Bone marrow (tissue), 2 donors: ENCODE results near the gene PTS.
"Not testable (repeated sequence)": the region's sequence is repeated elsewhere in the genome, so short reads cannot be mapped to it uniquely, and the experiment has no call there.

Experiments
- DNase-seq, 2 donors: peaks; one replicate each; lab custom pipeline; 2025; lab: John Stamatoyannopoulos, UW

Gene PTS

DNA sequence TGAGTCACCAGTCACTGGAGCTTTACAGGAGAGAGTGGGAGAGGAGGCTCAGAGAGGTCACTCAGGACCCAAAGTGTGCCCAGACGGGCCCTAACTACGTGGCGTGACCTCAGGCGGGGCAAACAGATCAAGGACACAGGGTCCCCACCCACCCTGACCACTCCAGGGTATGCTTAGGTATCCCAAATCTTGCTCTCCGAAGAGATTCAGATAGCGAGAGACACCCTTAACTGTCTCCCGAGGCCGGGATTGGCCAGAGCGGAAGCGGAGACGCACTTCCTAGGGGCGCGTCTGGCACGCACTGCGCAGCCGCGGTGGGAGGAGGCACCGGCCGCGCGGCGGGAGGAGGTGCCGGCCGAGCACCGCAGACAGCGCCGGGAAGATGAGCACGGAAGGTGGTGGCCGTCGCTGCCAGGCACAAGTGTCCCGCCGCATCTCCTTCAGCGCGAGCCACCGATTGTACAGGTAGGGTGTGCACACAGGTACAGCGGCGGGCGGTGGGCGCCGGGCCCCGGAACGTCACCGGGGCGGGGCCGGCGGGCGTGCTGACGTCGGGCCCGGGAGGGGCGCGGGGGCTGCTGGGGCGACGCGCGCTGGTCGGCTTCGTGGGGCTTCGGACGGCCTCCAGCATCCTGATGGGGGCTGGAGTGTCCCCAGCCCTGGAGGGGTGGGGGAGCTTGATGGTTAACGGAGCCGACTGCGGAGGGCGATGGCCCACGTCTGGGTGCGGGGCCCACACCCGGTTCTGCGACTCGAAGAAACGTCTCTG, at the start of gene PTS:
TSS of gene PTS (plus strand) at position 367 of the 769 bp plus-strand sequence. CDS start at position 383, 16 bp downstream.
- peak; percentile 69 to 93 for DNase-seq

DNA sequence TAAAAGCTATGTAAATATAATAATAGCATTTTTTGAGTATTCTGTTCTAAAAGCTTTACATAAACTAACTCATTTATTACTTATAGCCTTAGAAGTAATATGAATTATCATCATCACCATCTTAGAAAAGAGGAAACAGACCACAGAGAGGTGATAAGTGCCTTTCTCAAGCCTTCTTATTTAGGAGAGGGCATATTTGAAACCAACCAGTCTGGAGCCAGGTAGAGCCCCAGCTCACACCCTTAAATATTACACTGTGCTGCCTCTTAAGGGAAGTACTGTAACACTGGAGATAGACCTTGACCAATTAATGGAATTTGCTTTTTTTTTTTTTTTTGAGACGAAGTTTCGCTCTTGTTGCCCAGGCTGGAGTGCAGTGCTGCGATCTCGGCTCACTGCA, 48.6 kb upstream of the PTS start:
- DNase-seq: no peak

DNA sequence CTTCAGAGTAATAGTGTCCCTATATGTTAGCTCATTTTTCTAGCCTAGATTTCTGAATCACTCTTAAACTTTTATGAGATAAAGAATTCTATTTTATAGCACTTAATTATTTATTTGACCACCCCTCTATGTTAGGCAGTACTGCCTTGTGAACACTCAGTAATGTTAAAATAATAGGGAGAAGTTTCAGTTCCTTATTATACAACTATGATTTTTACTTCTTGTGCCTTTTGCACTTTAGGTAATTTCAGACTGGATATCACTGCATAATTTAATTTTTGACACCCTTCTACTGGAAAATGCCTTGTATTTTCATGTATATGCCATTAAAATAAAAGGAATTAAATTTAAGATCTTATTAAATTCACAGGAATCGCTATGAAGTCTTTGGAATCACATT, 47.8 kb upstream of the PTS start:
- DNase-seq: no peak

DNA sequence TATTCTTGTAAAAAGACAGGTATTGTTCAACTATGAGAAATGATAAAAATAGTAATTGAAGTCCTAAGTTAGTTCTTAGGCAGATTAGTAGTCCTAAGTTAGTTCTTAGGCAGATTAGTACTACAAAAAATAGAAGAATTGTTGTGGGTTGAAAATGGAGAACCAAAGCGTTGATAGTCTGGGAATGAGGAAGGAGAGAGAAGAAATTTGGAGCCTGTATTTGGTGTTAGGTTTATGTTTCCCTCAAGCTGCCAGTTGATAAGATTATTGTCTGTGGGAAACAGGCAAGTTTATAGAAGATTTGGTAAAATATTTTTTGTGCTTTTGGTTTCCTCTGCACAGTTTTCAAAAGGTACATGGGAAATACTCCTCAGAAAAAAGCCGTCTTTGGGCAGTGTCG, 47.3 kb upstream of the PTS start:
- no peak for DNase-seq

DNA sequence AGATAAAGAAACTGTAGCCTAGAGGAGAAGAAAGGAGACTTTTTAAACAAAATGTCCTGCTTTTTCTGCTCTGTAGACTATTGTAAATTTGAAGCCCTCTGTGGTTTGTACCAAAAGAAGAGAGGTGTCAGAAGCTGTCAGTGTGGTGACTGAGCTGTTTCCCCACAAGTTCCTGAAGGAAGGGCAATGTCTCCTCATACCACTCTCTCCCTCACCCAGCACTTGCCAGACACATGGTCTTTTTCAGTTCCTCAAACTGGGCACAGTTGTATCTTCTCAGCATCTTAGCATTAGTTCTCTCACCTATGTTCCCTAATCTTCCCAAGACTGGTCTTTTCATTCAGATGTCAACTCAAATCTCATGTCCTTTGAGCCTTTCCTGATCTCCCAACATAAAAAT, 46.6 kb upstream of the PTS start:
- DNase-seq: peak in 1 of 2 donors; percentile 77

DNA sequence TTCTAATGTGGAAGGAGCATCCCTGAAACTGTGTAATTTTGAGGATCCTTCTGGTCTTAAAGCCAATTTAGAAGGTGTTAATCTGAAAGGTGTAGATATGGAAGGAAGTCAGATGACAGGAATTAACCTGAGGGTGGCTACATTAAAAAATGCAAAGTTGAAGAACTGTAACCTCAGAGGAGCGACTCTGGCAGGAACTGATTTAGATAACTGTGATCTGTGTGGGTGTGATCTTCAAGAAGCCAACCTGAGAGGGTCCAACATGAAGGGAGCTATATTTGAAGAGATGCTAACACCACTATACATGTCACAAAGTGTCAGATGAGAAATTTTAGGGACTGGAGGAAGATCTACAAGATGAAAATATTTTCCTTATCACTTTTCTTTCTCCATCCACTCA, 43.4 kb upstream of the PTS start:
- DNase-seq: no peak

DNA sequence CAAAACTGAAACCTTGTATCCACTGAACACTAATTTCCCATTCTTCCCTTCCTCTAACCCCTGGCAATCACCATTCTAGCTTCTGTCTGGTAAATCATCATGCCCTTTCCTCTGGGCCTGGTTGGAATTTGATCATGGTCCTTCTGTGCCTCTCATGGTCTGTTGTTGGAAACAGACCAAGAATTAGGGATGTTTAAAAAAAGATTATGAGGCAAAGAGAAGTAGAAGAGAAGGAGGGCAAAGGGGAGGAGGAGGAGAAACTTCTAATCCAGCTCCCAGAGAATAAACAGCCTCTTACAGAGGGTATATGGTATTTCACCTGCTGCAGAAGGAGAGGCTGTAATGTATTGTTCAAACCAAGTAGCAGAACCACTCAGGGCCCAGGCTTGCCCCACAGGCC, 40.3 kb upstream of the PTS start:
- no peak for DNase-seq

DNA sequence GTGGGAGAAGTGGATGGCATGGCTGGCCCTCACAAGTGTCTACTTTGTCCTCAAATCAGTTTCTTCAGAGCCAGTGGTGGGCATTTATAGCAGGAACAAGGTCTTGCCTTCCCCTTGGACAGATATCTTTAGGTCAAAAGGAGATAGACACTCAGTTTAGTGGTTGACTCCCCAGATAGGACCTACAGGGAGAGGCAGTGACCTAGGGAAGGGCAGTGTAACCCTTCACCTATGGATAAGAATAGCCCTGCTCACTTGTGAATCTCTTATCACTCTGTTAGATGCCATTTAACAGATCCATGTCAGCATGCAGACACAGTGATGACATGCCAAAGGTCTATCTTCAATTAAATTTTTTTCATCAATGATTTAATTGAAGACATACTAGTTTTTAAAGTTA, 39.9 kb upstream of the PTS start:
- no peak for DNase-seq

DNA sequence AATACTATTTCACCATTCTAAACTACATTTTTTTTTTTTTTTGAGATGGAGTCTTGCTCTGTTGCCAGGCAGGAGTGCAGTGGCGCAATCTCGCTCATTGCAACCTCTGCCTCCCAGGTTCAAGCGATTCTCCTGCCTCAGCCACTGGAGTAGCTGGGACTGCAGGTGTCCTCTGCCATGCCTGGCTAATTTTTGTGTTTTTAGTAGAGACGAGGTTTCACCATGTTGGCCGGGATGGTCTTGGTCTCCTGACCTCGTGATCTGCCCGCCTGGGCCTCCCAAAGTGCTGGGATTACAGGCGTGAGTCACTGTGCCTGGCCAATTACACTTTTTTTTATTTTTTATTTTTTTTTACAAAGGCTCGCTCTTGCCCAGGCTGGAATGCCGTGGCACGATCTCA, 31.1 kb upstream of the PTS start:
- not testable (repeated sequence) for DNase-seq

DNA sequence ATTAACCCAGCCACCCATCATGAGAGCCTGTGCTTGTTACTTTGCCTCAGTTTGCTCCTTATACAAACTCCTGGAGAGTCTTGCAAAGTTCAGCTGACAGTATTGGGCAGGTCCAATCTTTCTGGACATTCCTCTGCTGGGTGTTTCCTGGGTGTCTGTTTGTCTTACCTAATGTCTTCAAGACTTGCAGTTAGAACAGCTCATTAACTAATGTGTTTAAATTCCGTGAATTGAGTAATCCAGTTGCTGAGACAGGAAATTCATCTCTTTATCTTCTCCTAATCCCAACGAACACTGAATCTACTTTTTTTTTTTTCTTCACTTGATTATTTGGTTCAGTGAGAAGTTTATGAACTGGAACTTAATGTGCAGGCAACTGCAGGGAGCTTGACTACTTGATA, 30.3 kb upstream of the PTS start:
- no peak for DNase-seq

DNA sequence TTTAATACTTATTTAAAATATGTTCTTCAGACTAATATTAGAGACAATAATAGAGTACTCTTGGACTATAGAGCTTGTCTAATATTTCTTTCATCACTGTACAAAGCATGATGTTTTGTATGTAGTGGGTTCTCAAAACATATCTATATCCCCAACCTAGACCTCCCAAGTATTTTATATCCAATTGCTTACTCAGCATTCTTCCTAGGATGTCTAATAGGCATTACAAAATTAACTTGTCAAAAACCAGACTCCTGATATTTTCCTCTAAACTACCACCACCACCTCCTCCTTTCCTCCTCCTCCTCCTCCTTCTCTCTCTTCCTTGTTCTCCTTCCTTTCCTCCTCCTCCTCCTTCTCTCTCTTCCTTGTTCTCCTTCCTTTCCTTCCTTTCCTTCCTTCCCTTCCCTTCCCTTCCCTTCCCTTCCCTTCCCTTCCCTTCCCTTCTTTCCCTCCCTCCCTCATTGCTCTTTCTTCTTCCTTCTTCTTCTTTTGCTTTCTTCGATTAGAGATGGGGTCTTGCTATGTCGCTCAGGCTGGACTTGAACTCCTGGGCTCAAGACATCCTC, 29.6 kb upstream of the PTS start:
- DNase-seq: no peak

DNA sequence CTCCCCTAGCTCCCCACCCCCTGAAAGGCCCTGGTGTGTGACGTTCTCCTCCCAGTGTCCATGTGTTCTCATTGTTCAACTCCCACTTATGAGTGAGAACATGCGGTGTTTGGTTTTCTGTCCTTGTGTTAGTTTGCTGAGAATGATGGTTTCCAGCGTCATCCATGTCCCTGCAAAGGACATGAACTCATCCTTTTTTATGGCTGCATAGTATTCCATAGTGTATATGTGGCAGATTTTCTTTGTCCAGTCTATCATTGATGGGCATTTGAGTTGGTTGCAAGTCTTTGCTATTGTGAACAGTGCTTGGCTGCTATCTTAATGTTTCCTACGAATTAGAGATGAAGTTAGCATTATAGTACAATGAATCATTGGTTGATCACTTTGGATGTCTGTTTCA, 27.1 kb upstream of the PTS start:
- DNase-seq: not testable (repeated sequence)

DNA sequence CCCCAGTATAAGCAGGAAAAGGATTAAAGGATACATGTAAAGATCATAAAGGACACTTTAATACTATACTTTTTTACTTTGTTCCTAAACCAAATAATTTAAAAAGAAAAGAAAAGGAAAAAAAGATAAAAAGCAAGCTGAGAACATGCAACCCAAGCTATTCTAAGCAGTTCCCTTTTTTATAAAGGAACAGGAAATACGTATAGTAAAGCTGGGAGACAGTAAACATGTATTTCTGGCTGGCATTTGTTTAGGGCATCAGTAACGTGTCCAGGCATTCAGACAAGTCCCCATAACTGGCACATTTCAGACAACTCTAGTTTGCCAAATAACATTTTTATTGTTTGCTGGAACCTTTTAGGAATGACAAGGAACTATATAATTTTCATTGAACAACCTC, 26.0 kb upstream of the PTS start:
- peak in 1 of 2 donors; percentile 44 for DNase-seq

DNA sequence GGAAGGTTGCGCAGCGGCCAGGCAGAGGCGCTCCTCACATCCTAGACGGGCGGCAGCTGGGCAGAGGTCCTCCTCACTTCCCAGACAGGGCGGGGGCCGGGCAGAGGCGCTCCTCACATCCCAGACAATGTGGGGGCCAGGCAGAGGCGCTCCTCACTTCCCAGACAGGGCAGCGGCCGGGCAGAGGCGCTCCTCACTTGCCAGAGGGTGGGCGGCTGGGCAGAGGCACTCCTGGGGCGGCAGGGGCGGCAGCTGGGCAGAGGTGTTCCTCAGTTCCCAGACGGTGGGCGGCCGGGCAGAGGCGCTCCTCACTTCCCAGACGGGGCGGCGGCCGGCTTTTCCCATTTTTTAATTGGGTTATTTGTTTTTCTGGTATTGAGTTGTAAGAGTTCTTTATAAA, 20.2 kb upstream of the PTS start:
- DNase-seq: no peak

DNA sequence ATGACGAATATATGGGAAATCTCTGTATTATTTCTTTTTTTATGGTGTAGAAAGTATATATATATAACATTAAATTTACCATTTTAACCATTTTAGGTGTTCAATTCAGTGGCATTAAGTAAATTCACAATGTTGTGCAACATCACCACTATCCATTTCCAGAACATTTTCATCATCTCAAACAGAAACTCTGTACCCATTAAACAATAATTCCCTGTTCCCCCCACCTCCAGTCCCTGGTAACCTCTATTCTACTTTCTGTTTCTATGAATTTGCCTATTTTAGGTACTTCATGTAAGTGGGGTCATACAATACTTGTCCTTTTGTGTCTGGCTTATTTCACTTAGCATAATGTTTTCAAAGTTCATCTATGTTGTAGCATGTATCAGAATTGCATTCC, 15.3 kb upstream of the PTS start:
- no peak for DNase-seq

DNA sequence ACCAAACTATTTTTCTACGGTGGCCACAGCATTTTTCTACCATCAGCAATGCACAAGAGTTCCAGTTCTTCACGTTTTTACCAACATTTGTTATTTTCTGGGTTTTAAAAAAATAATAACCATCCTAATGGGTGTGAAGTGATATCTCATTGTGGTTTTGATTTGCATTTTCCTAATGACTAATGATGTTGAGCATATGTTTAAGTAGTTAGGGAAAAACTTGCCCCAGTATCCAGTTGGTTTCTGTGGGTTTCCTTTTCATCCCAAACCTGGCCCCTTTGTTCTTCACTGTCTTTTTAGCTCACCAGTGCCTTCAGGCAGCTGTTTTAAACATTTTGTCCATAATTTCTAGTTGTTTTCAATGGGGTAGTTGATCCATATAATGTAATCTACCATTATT, 14.7 kb upstream of the PTS start:
- DNase-seq: no peak

DNA sequence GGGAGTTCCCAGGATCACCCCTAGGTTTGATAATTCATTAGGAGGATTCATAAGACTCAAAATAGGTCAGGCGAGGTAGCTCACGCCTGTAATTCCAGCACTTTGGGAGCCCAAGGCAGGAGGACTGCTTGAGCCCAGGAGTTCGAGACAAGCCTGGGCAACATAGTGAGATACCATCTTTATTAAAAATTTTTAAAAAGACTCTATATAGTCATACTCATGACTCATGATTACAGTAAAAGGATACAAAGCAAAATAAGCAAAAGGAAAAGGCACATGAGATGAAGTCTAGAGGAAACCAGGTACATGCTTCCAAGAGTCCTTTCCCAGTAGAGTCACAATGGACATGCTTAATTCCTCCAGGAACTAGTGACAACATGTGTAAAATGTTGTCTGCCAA, 13.9 kb upstream of the PTS start:
- no peak for DNase-seq

DNA sequence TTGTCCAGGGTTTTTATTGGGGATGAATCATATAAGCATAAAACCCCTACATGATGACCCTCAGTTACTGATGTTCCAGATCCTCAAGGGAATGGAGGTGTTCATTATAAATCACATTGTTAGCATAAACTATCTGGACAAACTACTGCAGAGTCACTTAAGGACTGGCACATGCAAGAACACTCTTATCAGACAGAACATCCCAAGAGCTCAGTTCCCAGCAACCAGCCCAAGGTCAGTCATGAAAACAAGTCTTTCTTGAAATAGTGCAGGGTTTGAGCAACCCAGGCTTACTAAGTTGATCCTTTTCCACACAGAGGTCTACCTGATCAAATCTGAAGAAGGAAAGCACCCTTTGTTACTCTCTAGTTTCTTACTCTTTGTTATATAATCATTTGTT, 13.5 kb upstream of the PTS start:
- no peak for DNase-seq

DNA sequence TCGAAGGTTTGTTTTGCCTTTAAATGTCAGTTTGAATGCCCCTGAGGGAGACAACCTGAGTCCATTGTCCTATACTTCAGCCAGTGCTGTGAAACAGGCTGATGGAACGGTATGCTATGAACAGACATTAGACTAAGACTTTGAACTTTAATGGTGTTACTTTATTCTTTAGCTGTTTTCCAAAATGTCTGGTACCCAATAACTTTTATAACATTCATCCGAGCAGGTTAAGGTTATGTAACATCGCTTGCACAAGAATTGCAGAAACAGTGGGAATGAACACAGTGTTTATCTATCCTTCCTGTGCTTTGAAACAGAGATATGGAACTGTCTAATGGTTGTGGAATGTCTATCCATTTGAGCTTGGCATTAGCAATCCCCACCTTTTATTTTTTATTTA, 12.5 kb upstream of the PTS start:
- no peak for DNase-seq

DNA sequence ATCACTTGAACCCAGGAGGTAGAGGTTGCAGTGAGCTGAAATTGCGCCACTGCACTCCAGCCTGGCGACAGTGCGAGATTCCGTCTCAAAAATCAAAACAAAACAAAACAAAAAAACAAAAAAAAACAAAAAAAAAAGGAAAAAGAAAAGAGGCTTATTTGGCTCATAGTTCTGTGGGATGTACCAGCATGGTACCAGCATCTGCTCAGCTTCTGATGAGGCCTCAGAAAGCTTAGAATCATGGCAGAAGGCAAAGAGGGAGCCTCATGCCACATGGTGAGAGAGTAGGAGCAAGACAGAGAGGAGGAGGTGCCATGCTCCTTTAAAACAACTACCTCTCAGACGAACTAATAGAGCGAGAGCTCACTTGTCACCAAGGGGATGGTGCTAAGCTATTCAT, 10.6 kb upstream of the PTS start:
- DNase-seq: no peak

DNA sequence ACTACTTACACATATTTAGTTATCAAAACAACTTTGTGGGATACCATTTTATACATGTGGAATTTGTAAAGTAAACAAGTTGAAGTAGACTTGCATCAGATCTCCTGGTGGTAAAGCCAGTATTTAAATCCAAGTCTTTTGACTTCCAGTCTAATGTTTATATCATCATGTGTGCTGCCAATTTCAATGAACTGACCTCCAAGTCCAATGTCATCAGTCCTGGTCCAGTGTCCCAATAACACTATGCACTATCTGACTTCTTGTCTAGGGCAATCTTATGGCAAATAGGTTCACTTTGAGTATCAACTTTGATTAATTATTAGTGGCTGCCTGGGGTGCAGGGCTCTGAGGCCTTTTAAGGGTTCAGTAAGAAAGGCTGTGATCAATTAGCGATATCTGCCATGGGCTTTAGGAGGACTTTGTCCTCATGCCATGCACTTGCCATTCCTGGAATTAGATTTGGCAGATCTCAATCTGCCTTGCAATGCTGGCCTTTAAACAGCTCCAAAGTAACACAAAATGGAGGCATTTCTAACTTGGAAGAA, 9.6 kb upstream of the PTS start:
- no peak for DNase-seq

DNA sequence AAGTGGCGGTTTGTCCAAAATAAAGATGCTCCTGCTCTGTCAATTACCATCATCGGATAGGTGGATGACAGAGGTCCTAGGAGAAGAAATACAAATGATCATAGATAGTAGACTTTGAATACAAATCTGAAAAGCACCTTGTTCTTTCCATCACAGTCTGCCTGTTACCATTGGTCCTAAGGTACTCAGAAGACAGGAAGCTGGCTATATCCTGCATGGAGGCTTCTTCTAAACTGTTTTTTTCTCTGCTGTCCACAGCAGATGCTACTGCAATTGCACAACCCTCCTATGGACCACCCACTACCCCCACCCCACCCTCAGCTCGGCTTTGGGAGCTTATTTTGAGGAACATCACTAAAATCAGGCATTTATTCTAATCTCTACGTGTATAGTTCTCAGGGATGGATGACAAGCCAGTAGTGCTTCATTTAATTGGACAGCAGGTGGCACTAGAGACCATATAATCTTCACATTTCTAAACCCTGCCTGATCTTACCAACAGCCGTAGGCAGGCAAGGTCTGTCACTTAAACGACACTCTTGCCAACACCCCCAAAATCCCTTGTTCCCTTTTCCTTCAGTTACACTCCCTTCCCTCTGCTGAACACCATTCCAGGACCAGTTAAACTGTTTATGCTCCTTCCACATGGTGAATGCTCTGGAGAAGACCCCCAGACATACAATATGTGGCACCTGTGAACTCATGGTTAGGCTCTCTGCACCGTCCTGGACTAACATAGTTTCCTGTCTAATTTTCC, 6.6 kb upstream of the PTS start:
- DNase-seq: peak; percentile 23 to 78

DNA sequence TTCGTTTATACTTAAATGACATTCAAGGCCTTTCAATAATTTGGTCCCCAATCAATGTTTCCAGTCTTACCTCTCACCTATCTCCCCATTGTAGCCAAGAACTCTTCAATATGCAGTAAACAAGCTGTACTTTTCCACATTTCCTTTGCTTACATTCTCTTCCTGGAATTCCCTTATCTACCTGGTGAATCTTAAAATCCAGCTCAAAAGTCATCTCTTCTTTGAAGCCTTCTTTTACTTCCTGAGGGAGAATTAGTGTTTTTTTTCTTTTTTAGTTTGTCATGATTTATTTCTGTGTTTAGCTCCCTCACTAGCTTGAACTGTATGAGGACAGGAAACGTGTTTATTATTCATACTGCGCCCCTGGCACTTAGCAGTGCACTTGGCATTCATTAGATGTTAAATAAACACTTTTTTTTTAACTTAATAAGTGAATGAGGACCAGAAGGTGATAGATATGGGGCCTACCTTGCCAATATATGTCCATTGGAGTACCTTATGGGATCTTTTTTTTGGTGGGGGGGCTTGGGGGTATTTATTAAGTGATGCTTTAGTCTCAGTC, 4.9 kb upstream of the PTS start:
- no peak for DNase-seq
